HG03520 (cell line): ENCODE data around the gene LYRM2.

Experiments used
- ATAC-seq: cut with Tn5 transposase; IDR thresholded peaks from one replicate; pipeline ENCODE4 v1.9.1; 2021; ENCODE audit warnings: mild to moderate bottlenecking, moderate library complexity; ENCODE audit not compliant: unreplicated experiment

LYRM2 gene

DNA sequence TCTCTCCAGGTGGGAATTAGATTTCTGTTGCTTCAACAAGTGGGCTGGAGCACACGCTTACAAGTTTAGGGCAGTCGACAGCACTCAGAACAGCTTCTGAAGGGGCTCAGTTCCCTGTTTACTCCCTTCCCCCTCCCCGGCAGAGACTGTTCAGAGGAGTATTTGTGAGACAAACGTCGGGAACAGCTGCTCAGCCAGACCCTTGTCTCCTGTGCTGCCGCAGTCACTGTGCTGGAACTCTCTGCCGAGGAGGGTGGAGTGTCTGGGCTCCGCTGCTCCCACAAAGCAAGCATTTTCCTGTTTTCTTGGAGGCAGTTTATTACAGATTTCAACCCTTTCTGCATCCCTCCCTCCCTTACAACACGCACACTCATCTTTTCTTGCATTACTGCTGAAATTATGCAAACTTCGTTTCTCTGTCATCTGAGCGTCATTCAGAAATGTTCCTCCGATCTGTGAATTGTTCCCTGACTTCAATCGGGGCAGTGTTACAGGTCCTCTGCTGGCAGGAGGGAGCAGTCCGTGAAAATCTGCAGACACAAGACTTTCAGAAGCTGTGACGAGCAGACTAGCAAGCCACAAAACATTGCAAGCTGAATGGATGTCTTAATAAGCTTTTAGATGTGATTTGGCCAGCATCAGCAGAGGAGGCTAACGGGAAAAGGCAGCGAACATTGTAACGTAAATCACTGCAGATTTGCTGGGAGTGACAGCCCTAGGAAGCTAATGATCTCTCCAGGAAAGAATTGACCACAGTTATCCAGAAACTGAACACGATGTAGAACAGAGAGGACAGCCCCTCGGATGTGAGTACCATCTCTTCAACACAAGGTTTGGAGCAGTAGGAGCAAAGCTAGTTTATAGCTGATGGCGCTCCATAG, 76.2 kb downstream of the LYRM2 start:
- no peak for ATAC-seq

DNA sequence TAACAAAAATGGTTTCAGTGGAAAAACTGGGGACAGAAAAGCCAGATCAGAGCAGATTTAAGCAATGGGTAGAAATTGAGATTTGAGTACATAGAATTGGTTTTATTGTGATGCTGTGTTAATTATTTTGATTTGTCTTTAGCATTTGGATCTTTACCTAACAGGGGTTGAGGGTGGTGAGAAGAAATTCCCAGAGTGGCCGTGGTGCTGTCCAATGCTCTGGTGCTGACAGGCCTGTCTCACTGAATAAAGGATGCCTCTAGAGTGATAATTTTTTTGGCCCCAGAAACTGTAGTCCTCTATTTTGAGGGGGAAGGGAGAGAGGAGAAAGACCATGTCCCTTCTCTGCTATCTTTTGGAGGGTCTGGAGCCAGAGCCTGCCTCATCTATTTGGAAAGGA, 79.1 kb downstream of the LYRM2 start:
- no peak for ATAC-seq

DNA sequence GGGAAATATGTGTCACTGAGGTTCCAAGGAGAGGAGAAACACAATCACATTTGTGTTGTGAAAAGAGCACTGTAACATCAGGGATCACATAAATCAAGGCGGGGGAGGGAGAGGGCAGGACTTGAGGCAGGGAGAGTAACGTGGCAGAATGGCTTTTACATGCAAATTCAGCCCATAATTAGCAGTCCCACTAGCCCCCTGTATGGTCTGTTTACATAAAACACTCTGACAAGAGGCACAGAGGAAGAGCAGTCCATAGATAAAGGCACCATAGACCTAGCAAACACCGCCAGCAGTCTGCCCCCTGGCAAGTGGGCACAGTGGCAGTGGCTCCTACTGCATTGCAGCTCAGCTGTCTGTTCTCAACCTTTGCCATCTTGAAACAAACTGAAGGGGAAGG, 82.7 kb downstream of the LYRM2 start:
- ATAC-seq = no peak

DNA sequence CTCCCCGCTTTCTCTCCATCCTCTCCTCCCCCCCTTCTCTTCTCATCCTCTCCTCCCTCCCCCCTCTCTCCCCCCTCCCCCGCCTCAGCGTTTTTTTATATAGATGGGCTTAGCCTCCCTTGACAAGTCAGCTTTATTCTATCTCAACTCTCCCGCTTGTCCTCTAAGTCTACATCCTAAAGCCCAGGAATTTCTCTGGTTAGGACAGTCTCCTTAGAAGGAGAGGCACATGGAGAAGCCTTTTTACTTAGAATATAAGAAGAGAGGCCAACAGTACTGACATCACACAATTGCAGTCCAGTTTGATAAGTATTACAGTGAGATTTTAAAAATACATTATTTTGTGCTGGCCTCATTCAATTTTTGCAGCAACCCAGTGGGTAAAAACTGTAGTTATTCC, 83.5 kb downstream of the LYRM2 start:
- no peak for ATAC-seq

DNA sequence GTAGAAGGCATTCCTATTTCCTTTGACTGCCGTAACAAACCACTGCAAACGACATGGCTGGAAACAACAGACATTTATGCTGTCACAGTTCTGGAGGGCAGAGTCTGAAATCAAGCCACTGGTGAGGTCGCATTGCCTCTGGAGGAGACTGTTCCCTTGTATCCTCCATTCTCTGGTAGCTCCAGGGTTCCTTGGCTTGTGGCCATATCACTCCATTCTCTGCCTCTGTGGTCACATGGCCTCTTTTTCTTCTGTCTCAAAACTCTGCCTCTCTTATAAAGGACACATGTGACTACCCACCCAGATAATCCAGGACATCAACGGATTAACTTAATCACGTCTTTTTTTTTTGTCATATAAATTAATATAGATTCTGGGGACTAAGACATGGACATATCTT, 84.4 kb downstream of the LYRM2 start:
- no peak for ATAC-seq

DNA sequence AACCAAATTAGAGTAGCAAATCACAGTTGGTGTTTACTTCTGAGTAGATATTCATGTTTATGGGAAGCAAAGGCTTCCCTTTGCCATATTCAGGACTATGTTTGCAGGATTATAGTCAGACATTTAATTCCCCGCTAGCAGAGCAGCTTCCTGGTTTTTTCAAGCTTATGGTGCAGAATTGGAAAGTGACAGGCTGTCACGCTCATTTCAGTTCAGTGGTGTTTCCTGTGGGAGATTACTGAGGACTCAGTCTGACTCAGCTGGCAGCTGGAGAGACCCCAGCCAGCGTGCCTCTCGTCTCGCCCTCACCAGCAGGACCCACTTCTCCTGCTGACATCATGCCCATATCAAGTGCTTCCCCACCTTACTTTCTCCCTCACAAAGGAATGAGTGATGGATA, 85.1 kb downstream of the LYRM2 start:
- ATAC-seq = no peak

GRCh38 chr6:89547281-89547680, 91.3 kb downstream of the LYRM2 start:
- no peak for ATAC-seq

GRCh38 chr6:89542866-89543265, 95.7 kb downstream of the LYRM2 start:
- no peak for ATAC-seq

- no peak for ATAC-seq
Measured at GRCh38 chr6:89542081-89542857, 96.3 kb downstream of the LYRM2 start.

- no peak for ATAC-seq
Measured at GRCh38 chr6:89539779-89540178, 98.8 kb downstream of the LYRM2 start.

DNA sequence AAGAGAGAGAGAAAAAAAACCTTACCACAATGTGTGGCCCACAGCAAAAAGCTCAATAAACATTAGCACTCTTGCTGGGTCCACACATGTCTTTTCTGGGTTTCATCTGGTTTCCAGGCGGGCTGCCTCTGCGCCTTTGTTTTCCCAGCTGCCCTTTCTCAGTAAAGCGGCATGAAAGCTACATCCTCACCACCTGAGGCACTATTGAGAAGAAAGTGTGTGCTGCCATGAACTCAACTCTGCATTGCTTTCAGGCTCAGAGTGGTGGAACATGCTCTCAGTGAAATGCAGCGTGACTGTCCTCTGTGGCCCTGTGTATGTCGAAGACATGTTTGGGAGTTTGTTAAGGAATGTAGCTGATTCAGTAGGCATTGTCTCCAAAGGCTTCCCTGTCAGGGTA, 102.3 kb downstream of the LYRM2 start:
- no peak for ATAC-seq

DNA sequence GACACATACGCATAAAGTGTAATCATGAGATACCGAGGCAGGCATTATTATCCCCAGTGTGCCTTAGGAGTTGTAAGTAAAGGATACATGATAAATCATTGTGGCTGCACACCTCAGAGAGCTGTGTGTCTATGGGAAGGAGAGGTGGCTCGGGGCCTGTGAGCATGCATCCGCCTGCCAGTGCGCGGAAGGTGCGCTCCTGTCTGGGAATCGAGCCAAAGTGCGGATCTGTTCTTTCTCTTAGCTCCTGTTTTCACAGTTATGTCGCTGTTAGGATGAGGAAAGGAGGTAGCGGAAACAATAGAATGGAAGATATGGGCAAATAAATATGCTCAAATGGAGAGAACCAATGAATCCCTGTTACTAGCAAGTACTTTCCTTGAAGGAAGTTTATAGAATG, 107.6 kb downstream of the LYRM2 start:
- no peak for ATAC-seq

- ATAC-seq = no peak
Measured at GRCh38 chr6:89528866-89529265, 109.7 kb downstream of the LYRM2 start.

- no peak for ATAC-seq
Measured at GRCh38 chr6:89527634-89528033, 110.9 kb downstream of the LYRM2 start.

DNA sequence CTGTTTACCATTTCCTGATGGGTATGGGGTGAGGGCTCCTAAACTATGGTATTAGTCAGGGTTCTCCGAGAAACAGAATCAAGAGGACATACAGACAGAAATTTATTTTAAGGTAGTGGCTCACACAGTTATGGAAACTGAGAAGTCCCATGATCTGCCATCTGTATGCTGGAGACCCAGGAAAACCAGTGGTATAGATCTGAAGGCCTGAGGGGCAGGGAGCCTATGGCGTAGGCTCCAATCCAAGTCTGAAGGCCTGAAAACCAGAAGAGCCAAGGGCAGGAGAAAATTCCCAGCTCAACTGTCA, 112.0 kb downstream of the LYRM2 start:
- no peak for ATAC-seq

DNA sequence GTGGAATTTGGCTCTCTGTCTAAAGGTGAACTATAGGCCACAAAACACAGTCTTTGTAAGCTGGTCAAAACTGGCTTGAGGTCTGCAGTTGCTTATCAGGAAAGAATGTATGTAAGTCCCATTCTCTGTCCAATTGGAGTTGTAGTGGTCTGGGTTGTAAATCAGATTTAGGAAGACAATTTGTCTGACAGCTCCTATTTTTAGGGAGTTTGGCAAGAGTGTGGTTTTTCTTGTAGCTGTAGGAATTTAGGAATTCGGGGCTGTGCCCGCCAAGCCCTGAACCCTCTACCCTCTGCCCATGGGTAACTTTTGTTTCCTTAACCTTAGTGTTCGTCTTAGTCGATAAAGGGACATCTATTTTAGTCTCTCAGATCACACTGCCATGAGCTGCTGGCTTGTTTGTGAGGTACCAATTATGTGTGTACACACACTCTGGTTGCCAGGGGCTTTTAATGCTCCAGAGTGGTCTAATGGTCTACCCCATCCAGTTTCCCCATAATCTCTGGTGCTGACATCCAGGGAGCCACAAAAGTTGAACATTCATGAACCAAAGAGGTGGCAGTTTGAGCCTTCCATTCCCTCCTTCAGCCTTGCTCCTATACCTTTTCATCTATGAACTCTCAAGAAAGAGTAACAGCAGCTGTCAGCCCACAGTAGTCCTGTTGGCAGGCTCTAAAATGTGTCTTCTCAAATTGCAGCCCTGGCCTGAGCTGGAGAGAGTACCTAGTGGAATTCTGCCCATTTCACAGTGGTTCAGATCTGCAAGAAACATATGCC, 112.6 kb downstream of the LYRM2 start:
- ATAC-seq = no peak

- ATAC-seq = no peak
Measured at GRCh38 chr6:89522778-89523177, 115.8 kb downstream of the LYRM2 start.

DNA sequence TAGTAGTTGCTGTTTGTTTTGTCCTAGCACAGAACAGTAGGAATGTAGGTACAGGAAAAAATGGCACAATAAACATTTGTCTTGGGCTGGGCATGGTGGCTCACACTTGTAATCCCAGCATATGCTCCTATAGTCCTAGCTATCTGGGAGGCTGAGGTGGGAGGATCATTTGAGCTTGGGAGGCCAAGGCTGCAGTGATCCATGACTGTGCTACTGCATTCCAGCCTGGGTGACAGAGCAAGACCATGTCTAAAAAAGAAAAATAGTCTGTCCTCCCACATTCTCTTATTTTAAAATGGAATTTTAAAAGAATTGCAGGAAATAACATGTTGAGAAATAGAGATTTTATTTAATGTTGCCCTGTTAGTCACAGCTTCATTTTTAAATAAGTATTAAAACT, 117.8 kb downstream of the LYRM2 start:
- no peak for ATAC-seq

GRCh38 chr6:89518352-89519055, 120.0 kb downstream of the LYRM2 start:
- ATAC-seq = no peak
